GM18867 (cell line): ENCODE results near the gene EPB41.
"Not testable (repeated sequence)": the region's sequence is repeated elsewhere in the genome, so short reads cannot be mapped to it uniquely, and the experiment has no call there.

ENCODE experiments used
- ATAC-seq: cut with Tn5 transposase; IDR thresholded peaks from one replicate; pipeline ENCODE4 v1.9.1; 2021; ENCODE audit warnings: mild to moderate bottlenecking, moderate library complexity; ENCODE audit not compliant: unreplicated experiment

The EPB41 gene

GRCh38 chr1:29124366-29125236 is 210.2 kb downstream of the EPB41 start:
- ATAC-seq, result no peak

GRCh38 chr1:29125237-29125641 is 210.9 kb downstream of the EPB41 start:
- ATAC-seq, result no peak

- no peak for ATAC-seq
Observed at GRCh38 chr1:29125788-29126187, 211.4 kb downstream of the EPB41 start.

GRCh38 chr1:29126198-29126597 is 211.8 kb downstream of the EPB41 start:
- no peak for ATAC-seq

GRCh38 chr1:29128739-29129138 is 214.4 kb downstream of the EPB41 start:
- no peak for ATAC-seq

- no peak for ATAC-seq
Observed at GRCh38 chr1:29129916-29130315, 215.5 kb downstream of the EPB41 start.

GRCh38 chr1:29131056-29131455 is 216.7 kb downstream of the EPB41 start:
- not testable (repeated sequence) for ATAC-seq

GRCh38 chr1:29133861-29134694 is 219.7 kb downstream of the EPB41 start:
- ATAC-seq, result no peak

- no peak for ATAC-seq
Observed at GRCh38 chr1:29134695-29135028, 220.3 kb downstream of the EPB41 start.

GRCh38 chr1:29136391-29136915 is 222.1 kb downstream of the EPB41 start:
- no peak for ATAC-seq

- ATAC-seq, result no peak
Observed at GRCh38 chr1:29142714-29143113, 228.3 kb downstream of the EPB41 start.

GRCh38 chr1:29144178-29144577 is 229.8 kb downstream of the EPB41 start:
- ATAC-seq, result no peak

- ATAC-seq, result no peak
Observed at GRCh38 chr1:29145739-29146437, 231.5 kb downstream of the EPB41 start.

GRCh38 chr1:29148656-29149491 is 234.5 kb downstream of the EPB41 start:
- ATAC-seq, result no peak

GRCh38 chr1:29150346-29150745 is 236.0 kb downstream of the EPB41 start:
- ATAC-seq, result not testable (repeated sequence)

GRCh38 chr1:29152046-29152805 is 237.9 kb downstream of the EPB41 start:
- ATAC-seq, result no peak

- ATAC-seq, result no peak
Observed at GRCh38 chr1:29156543-29157268, 242.3 kb downstream of the EPB41 start.

- no peak for ATAC-seq
Observed at GRCh38 chr1:29157269-29157601, 242.9 kb downstream of the EPB41 start.

GRCh38 chr1:29159773-29160172 is 245.4 kb downstream of the EPB41 start:
- ATAC-seq, result no peak
